Stimulated activated CD4-positive, alpha-beta T cell treated with anti-CD3 and anti-CD28 coated beads, Interleukin-2, amount 100 ng/mL, for 48 hours (primary cell): ENCODE results near the gene ABHD12B.

ENCODE experiments used
- DNase-seq, 2 donors: peaks; one replicate each; pipeline ENCODE4 v3.0.0-alpha.2; 2020

ABHD12B gene

GRCh38 chr14:50871914-50872732 is at the start of gene ABHD12B:
TSS of gene ABHD12B (plus strand) at chr14:50872053. CDS start at chr14:50872175, 122 bp downstream.
- no peak for DNase-seq

DNA sequence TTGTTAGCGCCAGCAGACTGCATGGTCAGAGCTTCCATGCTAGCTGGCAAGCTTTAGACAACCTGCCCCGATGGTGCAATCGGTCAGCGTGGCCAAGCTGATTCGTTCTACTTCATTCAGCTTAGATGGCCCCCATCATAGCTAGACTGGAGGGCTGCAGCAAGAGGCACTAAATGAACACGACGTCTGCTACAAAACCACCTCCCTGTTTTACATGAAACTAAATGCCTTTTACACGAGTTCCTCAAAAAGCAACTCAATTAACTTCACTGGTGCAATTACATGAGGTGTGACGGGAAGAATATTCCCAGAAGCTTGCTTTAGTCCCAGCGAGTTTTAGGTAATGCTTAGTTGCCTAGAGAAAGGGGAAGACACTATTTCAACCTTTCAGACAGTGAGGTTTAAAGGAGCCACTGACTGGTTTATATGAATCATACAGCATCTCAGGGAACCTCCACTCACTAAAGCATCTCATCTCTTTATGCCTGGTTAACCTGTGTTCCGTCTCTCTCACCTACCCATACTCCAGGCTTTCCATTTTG is 49.3 kb upstream of the ABHD12B start:
- DNase-seq, result no peak

DNA sequence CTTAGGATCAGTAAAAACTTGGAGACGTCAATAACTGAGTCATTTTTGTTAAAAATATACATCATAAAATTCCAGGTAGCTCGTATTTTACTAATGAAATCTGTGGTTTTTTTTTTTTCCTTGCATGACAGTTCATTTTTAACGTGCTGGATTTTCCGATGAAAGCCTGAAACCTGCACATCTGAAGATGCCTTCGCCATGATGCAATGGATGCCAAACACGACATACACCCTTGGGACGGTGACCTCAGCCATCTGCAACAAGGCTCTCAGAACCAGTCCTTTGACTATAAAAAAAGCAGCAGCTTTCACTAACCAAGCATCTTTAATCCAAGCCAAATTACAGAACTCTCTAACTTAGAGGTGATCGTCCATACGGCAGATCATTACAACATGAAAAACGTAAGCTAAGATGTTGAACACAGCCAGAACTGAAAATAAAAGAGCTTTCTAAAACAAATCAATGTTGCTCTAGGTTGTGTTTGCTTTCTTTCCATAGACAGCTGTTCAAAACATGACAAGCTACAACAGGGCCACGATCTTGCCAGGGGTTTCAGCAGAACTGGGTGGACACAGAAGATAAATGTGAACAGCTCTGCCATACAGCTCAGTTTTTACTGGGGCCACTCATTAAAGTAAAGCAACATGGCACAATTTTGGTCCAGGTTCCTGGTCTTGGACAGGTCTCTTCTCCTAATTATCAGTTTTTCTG is 48.6 kb upstream of the ABHD12B start:
- no peak for DNase-seq

- no peak for DNase-seq
These were observed 47.9 kb upstream of the ABHD12B start for GRCh38 chr14:50823762-50824636.

DNA sequence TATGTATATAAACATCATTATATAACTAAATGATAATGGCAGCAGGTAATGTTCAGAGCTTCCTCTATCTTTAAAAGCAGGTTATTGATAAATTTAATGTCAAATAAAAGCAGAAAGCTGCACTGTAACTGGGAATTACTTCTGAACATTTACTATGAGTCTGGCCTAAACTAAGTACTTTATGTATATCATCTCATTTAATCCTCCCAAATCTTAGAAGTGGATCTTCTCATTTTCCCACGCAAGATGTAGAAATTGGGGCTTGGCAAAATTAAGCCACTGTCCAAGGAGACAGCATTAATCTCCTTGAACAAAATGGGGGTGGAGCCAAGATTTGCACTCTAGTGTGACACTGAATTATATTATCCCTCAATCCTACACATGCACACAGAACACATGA is 46.5 kb upstream of the ABHD12B start:
- DNase-seq, result no peak

- DNase-seq, result no peak
These were observed 45.2 kb upstream of the ABHD12B start for GRCh38 chr14:50826681-50827080.

- DNase-seq, result no peak
These were observed 42.9 kb upstream of the ABHD12B start for GRCh38 chr14:50828721-50829488.

GRCh38 chr14:50829489-50830043 is 42.3 kb upstream of the ABHD12B start:
- no peak for DNase-seq

DNA sequence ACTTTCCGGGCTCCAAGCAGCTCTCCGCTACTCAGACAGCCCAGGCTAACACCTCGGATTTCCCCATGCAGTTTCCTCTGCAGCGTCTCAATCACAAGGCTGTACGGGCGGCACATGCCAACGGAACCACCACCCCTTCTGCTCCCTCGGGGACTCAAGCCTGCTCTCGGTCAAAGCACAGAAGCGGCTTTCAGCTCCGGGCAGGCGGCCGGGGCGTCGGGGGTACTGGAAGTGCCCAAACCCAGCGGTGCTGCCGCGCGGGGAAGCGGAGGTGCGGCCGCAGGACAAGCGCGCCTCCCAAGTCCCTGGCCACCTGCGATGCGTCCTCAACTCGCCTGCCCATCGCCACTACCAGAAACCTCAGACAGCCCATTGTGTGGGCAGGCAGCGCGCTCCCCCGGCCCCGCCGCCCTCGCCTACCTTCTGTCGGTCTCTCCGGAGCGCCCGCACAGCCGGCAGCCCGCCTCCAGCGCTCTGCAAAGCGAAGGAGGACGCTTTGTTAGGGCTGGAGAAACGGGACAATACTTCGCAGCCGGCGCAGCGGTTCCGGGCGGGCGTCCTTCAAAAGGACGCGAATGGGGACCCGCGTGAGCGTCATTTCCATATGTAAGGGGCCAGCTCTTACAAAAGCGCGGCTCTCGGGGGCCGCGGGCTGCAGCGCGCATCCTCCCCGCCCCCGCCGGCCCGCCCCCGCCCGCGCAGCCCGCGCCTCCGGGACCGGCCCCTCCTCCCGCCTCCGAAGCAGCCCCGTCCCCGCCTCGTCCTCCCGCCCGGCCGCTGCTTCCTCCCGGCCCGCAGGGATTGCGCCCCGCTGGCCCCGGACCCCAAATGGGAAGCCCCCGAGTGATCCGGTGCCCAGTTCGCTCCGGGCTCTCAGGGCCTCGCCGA is 41.6 kb upstream of the ABHD12B start:
- DNase-seq, result peak; percentile 40 to 48

- peak; percentile 57 to 65 for DNase-seq
These were observed 40.7 kb upstream of the ABHD12B start, which contains the start of gene NIN for GRCh38 chr14:50830932-50831725. TSS of gene NIN (minus strand) at chr14:50831162. CDS start at chr14:50822056, 9,106 bp downstream.

DNA sequence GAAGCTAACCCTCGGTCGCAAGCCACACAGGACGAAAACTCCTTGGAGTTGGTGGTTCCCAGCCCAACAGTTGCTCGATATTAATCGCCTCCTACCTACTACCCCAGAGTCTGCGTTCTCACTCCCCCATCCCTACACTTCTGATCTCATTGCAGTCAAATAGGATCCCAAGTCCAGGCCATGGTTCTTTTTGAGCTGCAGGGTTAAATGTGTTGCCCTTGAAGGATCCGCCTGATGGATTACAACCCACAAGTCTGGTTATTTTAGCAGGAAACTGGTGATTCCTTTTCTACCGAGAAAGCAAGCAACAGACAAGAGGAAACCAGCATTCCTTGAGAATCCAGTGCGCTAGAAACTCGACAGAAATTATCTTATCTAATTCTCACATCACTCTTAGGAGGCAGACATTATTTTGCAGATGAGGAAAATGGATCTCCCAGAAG is 40.1 kb upstream of the ABHD12B start:
- DNase-seq, result no peak

DNA sequence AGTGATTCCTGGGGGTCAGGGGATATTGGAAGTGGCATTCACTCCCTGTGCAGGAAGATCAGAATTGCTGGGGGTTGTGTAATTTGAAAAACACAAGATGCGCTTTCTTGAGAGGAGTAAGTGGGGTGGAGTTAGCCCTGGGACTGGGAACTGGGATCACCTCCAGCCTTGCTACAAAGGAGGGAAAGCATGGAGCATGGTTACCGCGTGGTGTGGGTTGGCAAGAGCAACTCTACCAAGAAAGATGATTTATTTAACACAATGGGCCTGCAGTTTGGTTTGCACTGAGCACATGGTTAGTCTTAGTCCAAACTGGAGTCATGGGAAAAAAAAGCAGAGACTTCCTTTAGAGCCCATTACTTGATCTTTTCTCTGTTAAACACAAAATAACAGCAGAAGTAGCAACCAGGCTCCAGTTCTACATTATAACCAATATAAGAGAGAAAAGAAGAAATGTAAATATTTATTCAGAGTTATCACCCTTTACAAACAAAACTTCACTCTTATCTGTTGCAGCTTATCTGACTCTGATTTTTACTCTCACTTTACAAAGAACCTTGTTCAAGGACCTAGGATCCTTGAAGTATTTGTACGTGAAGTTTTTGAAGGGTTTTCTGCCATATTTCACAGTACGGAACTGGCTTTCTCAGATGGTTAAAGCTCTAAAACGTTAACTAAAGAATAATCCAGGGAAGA is 38.8 kb upstream of the ABHD12B start:
- DNase-seq, result no peak

DNA sequence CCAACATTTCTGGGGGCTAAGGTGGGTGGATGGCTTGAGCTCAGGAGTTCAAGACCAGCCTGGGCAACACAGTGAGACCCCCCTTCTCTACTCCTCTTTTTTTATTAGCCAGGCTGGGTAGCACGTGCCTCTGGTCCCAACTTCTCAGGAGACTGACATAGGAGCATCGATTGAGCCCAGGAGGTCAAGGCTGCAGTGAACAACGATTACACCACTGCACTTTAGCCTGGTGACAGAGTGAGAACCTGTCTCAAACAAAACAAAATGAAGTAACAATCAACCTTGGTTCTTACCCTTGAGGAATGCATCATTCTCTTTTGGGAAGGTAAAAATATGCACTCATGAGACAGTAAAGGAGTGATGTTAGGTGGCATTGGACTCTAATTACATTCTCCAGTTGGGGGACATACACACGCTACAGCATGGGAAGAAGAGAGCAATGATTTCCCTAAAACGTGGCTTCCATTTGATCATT is 37.0 kb upstream of the ABHD12B start:
- DNase-seq, result no peak

DNA sequence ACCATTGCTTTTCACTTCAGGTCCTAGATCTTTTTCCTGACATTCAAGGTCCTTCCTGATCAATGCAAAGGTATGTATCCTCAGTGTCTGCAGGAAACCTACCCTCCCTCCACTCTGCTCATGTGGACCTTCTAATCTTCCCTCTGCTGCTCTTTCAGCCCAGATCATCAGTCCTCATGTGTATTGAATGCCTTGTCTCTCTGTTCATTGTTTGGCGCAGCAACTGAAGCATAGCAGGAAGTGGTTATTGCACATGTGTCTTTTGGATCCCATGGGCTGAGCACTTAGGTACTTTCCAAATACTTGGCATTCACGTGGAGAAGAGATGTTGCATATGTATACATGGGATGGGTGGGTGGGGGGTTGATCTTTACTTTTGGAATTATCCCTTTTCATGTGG is 36.6 kb upstream of the ABHD12B start:
- no peak for DNase-seq

DNA sequence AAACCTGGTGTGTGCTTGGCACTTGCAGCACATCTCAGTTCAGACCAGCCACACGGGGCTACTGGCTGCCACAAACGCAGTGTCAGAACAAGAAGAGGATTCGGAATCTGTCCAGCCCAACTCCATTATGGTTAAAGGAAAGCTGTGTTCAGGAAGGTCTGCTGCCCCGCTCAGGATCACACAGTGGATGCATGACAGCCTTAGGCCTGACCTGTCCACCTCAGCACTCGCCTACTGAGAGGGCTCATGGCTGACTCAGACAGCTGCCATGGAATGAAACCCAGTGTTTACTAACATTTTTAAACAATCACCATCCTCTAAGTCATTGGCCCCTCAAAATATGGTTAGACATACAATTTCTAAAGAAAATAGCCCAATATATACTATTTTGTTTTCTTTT is 35.3 kb upstream of the ABHD12B start:
- no peak for DNase-seq

- no peak for DNase-seq
These were observed 34.6 kb upstream of the ABHD12B start for GRCh38 chr14:50837271-50837670.

- DNase-seq, result no peak
These were observed 33.9 kb upstream of the ABHD12B start for GRCh38 chr14:50837850-50838470.

GRCh38 chr14:50839048-50839447 is 32.8 kb upstream of the ABHD12B start:
- no peak for DNase-seq
